AG04450 (cell line): ENCODE measurements around the gene NCSTN. TPM values are rescaled to one million over a fixed set of nuclear protein-coding genes. Genes with fewer than 3 reads are reported as not detected.

ENCODE experiments used
- CTCF ChIA-PET: fragments of 300-600, 350-600 bp; formaldehyde crosslinking; extraction: SDS; loops from one replicate; lab custom pipeline; 2022; ENCODE audit warnings: antibody characterized with exemption, inconsistent platforms; lab: Charles Lee
- POLR2A ChIA-PET: fragments of 350-600 bp; formaldehyde crosslinking; extraction: SDS; loops from one replicate; lab custom pipeline; 2021; ENCODE audit warnings: antibody characterized with exemption, inconsistent platforms; lab: Yijun Ruan, JAX
- DNase-seq: peaks from one replicate; pipeline ENCODE4 v3.0.0-alpha.2; 2011; ENCODE audit warnings: low read depth, low spot score
- H3K27ac ChIP-seq: one replicate; pipeline ENCODE4 v1.5.1; 2012; ENCODE audit warnings: low read depth, low read length, control low read depth
- H3K27me3 ChIP-seq: one replicate; pipeline ENCODE4 v1.6.0; 2012; ENCODE audit warnings: low read length; ENCODE audit not compliant: control insufficient read depth, insufficient read depth
- H3K4me3 ChIP-seq: 2 replicates; pipeline ENCODE4 v1.5.1; 2011; ENCODE audit warnings: mild to moderate bottlenecking, low read depth, low read length, control low read depth
- H3K9me3 ChIP-seq: 2 replicates; pipeline ENCODE4 v1.5.1; 2012; ENCODE audit warnings: low read length; ENCODE audit not compliant: control insufficient read depth, insufficient read depth
- CTCF ChIP-seq: IDR thresholded peaks from 2 replicates; pipeline ENCODE4 v1.5.1; 2011; ENCODE audit warnings: low read depth, low read length, control low read depth, inconsistent platforms
- polyA plus RNA-seq: library from polyadenylated mRNA; depleted of rRNA; stranded (reverse); fragments of >200 nt; gene quantifications from 2 replicates; pipeline ENCODE4 v1.2.3, GENCODE V29; 2011

Gene NCSTN
- polyA plus RNA-seq, 1 experiment = 189 TPM

DNA sequence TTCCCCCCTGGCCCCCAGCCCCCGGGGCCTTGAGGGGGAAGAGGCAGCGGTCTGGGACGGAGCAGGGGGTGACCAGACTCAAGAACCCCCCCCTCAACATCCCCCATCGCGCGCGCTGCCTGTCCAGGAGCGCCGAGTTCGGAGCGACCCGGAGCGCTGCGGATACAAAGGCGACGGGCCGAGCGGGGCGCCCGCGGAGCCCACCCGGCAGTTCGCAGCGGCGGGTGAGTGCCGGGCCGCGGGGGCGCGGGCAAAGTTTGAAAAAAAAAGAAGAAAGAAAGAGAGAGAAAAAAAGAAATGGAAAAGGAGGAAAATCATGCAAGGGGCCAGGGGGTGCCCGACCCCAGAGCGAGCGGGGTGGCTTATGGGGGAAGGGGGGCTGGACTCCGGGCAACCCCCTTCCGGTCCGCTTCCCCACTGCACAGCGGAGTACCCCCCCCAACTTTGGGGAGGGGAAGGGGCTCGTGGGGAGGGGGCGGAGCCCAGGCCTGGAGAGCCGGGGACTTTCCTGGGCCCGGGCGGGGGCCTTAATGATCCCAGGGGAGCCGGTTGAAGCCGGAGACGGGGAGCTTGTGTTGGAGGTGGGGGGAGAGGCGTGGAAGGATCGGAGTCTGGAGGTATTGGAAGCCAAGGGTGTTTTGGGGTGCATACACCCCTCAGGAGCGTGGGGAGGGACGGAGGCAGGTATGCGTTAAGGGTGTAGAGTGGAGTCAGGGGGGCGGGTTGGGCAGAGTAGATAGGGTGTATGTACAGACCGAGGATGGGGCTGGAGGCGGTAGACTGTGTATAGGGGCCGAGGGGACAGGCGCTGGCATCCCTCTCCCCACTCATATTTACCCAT is 57.7 kb downstream of the NCSTN start:
- no peak for DNase-seq
- no peak for TF ChIP-seq CTCF
- Histone ChIP-seq H3K27ac (no peak overlapping the region), H3K4me3 (peak overlapping the region; percentile 64), H3K9me3 (no peaks in the 10 kb centered on the region), H3K27me3 (peaks cover 39% of the 10 kb centered on the region)
- ChIA-PET POLR2A (no interaction called here), CTCF (no interaction called here)

- peaks cover 39% of the 10 kb centered on the region for H3K27me3 ChIP-seq
- no peak for TF ChIP-seq CTCF
- no peaks in the 10 kb centered on the region for H3K9me3 ChIP-seq
- peak overlapping the region; percentile 64 for H3K4me3 ChIP-seq
- CTCF ChIA-PET = no interaction called here
- H3K27ac ChIP-seq = no peak overlapping the region
- no peak for DNase-seq
- POLR2A ChIA-PET = no interaction called here
Observed at GRCh38 chr1:160401487-160401805, 58.3 kb downstream of the NCSTN start.

DNA sequence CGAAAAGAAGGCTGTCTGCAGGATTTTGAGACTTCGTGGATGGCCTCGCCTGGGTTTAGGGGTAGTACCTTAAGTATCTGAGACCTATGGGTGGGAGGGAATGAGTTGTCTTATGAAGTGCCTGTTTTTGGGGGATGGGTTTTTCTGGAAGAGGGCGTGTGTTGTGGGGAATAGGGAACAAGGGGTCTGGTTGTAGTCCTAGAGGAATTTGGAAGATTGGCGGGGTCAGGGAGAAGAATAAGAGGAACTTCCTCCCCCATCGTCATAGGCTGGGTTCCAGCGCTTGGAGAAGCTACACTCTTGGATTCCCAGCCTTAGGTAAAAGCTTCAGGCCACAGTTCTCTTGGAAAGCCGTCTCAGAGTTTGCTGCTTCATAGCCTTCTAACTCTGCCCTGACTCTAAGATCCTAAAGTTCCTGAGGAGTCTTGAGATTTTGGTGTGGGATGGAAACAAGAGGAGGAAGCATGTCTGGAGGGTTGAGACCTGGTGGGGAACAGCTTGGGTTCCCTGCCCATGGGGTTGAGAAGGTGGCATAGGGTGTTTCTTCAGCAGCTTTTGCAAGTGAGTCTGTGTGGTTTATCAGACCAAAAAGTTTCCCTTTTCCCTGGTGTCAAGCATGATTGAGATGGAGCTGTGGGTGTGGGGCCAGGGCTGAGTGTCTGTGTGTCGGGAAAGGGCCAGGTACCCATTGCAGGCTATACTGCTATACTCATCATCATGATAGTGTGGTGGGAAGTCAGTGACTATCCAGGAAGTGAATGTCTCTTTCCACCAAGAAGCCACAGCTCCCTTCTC is 59.0 kb downstream of the NCSTN start:
- Histone ChIP-seq H3K9me3 (no peaks in the 10 kb centered on the region), H3K27ac (no peak overlapping the region), H3K27me3 (peaks cover 39% of the 10 kb centered on the region), H3K4me3 (peak overlapping the region; percentile 64; the same call in 1 of the 2 replicates)
- no peak for DNase-seq
- POLR2A ChIA-PET = no interaction called here
- no peak for TF ChIP-seq CTCF
- CTCF ChIA-PET = interaction anchor here (0.6 to 0.9 kb wide), 2 partner anchors 15 to 25 kb away, joined by 3 to 6 read pairs; no protein-coding TSS in a partner anchor

- Histone ChIP-seq H3K9me3 (no peaks in the 10 kb centered on the region), H3K4me3 (no peak overlapping the region), H3K27ac (no peak overlapping the region), H3K27me3 (peaks cover 35% of the 10 kb centered on the region)
- CTCF ChIA-PET = no interaction called here
- POLR2A ChIA-PET = no interaction called here
- no peak for DNase-seq
- TF ChIP-seq CTCF = no peak
Observed at GRCh38 chr1:160403244-160403643, 60.1 kb downstream of the NCSTN start.

GRCh38 chr1:160404094-160404493 is 60.9 kb downstream of the NCSTN start:
- no peak for DNase-seq
- H3K27me3 ChIP-seq = peaks cover 33% of the 10 kb centered on the region
- TF ChIP-seq CTCF = no peak
- CTCF ChIA-PET = no interaction called here
- H3K9me3 ChIP-seq = no peaks in the 10 kb centered on the region
- POLR2A ChIA-PET = no interaction called here
- no peak overlapping the region for H3K4me3 ChIP-seq
- no peak overlapping the region for H3K27ac ChIP-seq
